Motor neuron (in vitro differentiated cells): ENCODE results near the gene PIGR. TPM values are rescaled to one million over a fixed set of nuclear protein-coding genes. Genes with fewer than 3 reads are reported as not detected.
A peak's percentile ranks its signal among the peaks of the same experiment; 100 is the strongest.

ENCODE experiments used
- ATAC-seq, 8 experiments: fragments of 200-7000 bp; cut with Tn5 transposase; replicated peaks in 6 of 8; 2 replicates each; pipeline ENCODE4 v1.8.0; 2021; ENCODE audit warnings: mild to moderate bottlenecking in 8 of 8, moderate library complexity in 8 of 8
- H3K27ac ChIP-seq, 2 donors: fragments of 250-450 bp; sonication (Bioruptor Pico); 2 replicates each; pipeline ENCODE4 v1.9.0; 2021; ENCODE audit warnings: antibody characterized with exemption in 2 of 2, mild to moderate bottlenecking in 2 of 2, moderate library complexity in 1 of 2
- H3K4me1 ChIP-seq, 2 donors: fragments of 250-450 bp; sonication (Bioruptor Pico); replicated peaks in 1 of 2; 2 replicates each; pipeline ENCODE4 v1.6.1; 2021; ENCODE audit warnings: antibody characterized with exemption in 2 of 2, mild to moderate bottlenecking in 2 of 2, moderate library complexity in 1 of 2
- H3K4me3 ChIP-seq, 5 donors: fragments of 250-450 bp; sonication (Bioruptor Pico); 2 replicates each; pipeline ENCODE4 v1.9.0; 2021; ENCODE audit warnings: antibody characterized with exemption in 5 of 5, mild to moderate bottlenecking in 5 of 5, moderate library complexity in 4 of 5
- WGBS, 10 experiments: fragments of 450-650 bp; shearing (Covaris generic); methylation state at CpG; one replicate each; pipeline ENCODE4 v1.0.0; 2022; 5-methylcytosine and 5-hydroxymethylcytosine counted together
- in situ Hi-C, 9 experiments: fragments of 400-800 bp; cut with MboI; loops; one replicate each; pipeline ENCODE4 v1.15.0; 2021; ENCODE audit warnings: low sequenced_read_pairs in 9 of 9, low pct_unique_long_range_greater_than_20kb in 2 of 9; ENCODE audit not compliant: unreplicated experiment in 9 of 9
- total RNA-seq, 8 experiments: library from RNA; unstranded; fragments of 300-600 nt; gene quantifications; 2 replicates each; pipeline versions ENCODE4 v1.2.3 to v1.2.4, GENCODE V29; 2022

Gene PIGR
- total RNA-seq, 8 experiments from 2014 or later: 0.04 to 0.47 (median 0.14) TPM; not detected in 4

- 68 to 100% (median 96%) methylated on average over 1 to 4 of the region's 4 CpGs; no CpG with 5 or more reads in 2 of the 10 experiments for WGBS, 10 experiments
- no peak for ATAC-seq
- Histone ChIP-seq H3K27ac (no peak overlapping the region), H3K4me1 (no peaks in the 10 kb centered on the region), H3K4me3 (no peak overlapping the region)
- in situ Hi-C loops: no loop called here
Observed at GRCh38 chr1:206887701-206888100, 58.6 kb downstream of the PIGR start.

DNA sequence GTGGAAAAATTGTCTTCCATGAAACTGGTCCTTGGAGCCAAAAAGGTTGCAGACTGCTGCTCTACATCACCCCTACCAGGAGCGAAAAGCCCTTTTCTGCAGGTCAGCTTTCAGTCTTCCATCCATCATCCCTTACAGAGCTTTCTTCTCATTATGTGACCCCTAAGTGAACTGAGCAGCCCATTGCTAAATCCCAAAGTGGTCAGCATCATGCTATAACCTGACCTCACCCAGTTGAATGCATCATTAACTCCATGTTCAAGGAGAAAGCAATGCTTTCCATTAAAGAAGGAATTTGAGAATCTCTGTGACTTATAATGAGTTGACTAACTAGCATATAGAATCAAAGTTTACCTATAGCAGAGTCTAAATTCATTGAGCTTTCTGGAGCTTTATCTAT is 59.4 kb downstream of the PIGR start:
- ATAC-seq: no peak
- Histone ChIP-seq H3K4me1 (no peaks in the 10 kb centered on the region), H3K4me3 (no peak overlapping the region), H3K27ac (no peak overlapping the region)
- whole genome bisulfite sequencing, 10 experiments: 50 to 100% (median 100%) methylated on average over 1 of the region's 1 CpG; no CpG with 5 or more reads in 1 of the 10 experiments
- in situ Hi-C loops: no loop called here

DNA sequence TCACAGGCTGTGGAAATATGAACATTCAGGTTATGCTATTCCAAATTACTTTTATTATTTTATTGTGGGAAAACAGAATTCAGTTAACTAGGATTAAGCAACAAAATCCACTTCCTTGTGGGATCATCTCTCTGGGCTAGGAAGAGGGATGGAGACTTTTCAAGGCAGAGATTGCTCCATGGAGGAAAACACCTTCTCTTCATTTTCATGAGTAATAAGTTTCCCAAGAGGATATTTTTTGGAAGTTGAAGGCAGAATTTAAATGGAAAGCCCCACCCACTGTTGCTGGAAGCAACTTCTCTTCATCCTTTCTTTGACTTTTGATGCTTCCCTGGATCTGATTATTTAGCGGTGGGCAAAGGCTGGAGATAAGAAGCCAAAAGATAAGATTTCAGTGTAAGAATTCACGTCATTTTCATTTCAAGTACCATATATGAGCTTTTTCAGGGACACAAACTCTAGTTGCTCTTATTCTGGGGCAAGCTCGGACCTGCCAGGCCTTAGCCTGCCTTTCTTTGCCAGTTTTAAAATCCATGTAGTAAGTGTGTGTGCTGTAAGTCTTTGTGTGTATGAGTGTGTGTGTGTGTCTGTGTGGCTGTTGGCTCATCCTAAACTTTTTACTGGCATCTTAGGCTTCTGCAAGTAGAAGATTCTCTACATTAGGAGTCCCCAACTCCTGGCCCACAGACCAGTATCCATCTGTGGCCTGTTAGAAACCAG is 60.8 kb downstream of the PIGR start:
- H3K4me3 ChIP-seq: no peak overlapping the region
- ATAC-seq: peak in 1 of 8 experiments; percentile 28
- H3K4me1 ChIP-seq: no peaks in the 10 kb centered on the region
- H3K27ac ChIP-seq: no peak overlapping the region
- in situ Hi-C loops: no loop called here
- WGBS, 10 experiments: 0 to 100% (median 87%) methylated on average over 1 to 3 of the region's 3 CpGs; no CpG with 5 or more reads in 1 of the 10 experiments

DNA sequence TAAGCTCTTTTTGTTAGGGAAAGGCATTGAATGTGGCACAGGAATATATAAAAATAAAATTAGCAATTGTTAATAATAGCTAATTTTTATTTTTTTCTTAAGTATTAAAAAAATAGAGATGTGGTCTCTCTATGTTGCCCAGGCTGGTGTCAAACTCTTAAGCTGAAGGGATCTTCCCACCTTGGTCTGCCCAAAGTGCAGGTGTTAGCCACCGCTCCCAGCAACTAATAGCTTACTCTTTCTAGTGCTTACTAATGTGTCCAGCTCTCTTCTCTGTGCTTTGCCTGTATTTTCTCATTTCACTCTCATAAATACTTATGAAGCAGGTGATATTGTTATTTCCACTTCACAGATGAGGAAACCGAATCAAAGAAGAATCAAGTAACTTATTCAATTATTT is 62.4 kb downstream of the PIGR start:
- 27 to 100% (median 83%) methylated on average over 1 to 2 of the region's 2 CpGs; no CpG with 5 or more reads in 2 of the 10 experiments for WGBS, 10 experiments
- ATAC-seq: no peak
- in situ Hi-C loops: no loop called here
- no peak overlapping the region for H3K4me3 ChIP-seq
- H3K4me1 ChIP-seq: no peaks in the 10 kb centered on the region
- H3K27ac ChIP-seq: no peak overlapping the region

- H3K4me3 ChIP-seq: no peak overlapping the region
- in situ Hi-C loops: no loop called here
- H3K27ac ChIP-seq: no peak overlapping the region
- WGBS, 10 experiments: 82 to 100% (median 87%) methylated on average over 1 of the region's 1 CpG
- H3K4me1 ChIP-seq: no peaks in the 10 kb centered on the region
- ATAC-seq: no peak
Observed at GRCh38 chr1:206883160-206883559, 63.1 kb downstream of the PIGR start.

DNA sequence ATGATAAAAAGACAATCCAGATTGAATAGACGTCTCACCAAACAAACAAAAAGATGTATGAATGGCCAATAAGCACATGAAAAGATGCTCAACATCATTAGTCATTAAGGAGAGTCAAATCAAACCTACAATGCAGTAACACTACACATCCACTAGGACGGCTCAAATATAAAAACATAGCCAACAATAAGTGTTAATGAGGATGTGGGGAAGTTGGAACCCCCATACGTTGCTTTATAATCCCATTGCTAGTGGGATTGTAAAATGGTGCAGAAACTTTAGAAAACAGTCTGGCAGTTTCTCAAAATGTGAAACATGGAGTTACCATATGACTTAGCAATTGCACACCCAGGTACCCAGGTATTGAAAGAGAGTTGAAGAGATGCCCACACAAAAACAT is 63.7 kb downstream of the PIGR start:
- Histone ChIP-seq H3K4me3 (no peak overlapping the region), H3K27ac (no peak overlapping the region), H3K4me1 (no peaks in the 10 kb centered on the region)
- in situ Hi-C loops: no loop called here
- WGBS, 10 experiments: 50 to 88% (median 60%) methylated on average over 1 to 3 of the region's 3 CpGs; no CpG with 5 or more reads in 2 of the 10 experiments
- no peak for ATAC-seq

DNA sequence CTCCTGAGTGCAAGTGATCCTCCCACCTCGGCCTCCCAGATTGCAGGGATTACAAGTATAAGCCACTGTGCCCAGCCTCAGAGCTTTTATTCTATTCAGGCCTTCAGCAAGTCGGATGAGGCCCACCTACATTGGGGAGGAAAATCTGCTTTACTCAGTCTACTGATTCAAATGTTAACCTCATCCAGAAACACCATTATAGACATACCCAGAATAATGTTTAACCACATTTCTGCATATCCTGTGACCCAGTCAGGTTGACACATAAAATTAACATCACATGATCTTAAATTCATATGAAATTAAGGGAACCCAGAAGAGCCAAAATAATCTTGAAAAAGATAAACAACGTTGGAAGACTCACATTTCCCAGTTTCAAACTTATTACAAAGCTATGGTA is 66.0 kb downstream of the PIGR start:
- in situ Hi-C loops: no loop called here
- Histone ChIP-seq H3K4me1 (no peaks in the 10 kb centered on the region), H3K27ac (no peak overlapping the region), H3K4me3 (no peak overlapping the region)
- peak in 2 of 8 experiments; percentile 71 to 73 for ATAC-seq
- 0 to 64% (median 50%) methylated on average over 1 to 3 of the region's 3 CpGs for WGBS, 10 experiments

Other genes with a start within 250 kb of the PIGR start
- 1 to 10 TPM in 1 of 8 experiments, under 1 TPM in 4, not detected in 3; 0.27 to 2.5 (median 0.81) TPM for gene IL19, start 175.7 kb downstream of the PIGR start, total RNA-seq
- gene IL10, start 174.0 kb downstream of the PIGR start, total RNA-seq: under 1 TPM in 3 of 8 experiments, not detected in 5; 0.27 to 0.66 (median 0.46) TPM
- gene IL20, start 80.8 kb downstream of the PIGR start, total RNA-seq: under 1 TPM in 1 of 8 experiments, not detected in 7; 0.25 TPM
- under 1 TPM in 2 of 8 experiments, not detected in 6; 0.17 to 0.38 TPM for gene IL24, start 49.0 kb downstream of the PIGR start, total RNA-seq
- gene FCMR, start 24.5 kb downstream of the PIGR start, total RNA-seq: 1 to 10 TPM in 2 of 8 experiments, under 1 TPM in 2, not detected in 4; 0.49 to 2.0 (median 0.99) TPM
- gene FCAMR, start 24.0 kb upstream of the PIGR start, total RNA-seq: 1 to 10 TPM in 2 of 8 experiments, under 1 TPM in 3, not detected in 3; 0.31 to 1.9 (median 0.46) TPM
- under 1 TPM in 7 of 8 experiments, not detected in 1; 0.07 to 0.52 (median 0.17) TPM for gene C1orf116, start 86.3 kb upstream of the PIGR start, total RNA-seq
- 10 to 100 TPM in 5 of 8 experiments, 1 to 10 TPM in 3; 5.9 to 31.6 (median 17.3) TPM for gene YOD1, start 104.7 kb upstream of the PIGR start, total RNA-seq
- 10 to 100 TPM in 2 of 8 experiments, 1 to 10 TPM in 6; 4.1 to 13.4 (median 6.8) TPM for gene PFKFB2, start 106.8 kb upstream of the PIGR start, total RNA-seq
- 1 to 10 TPM in 1 of 8 experiments, under 1 TPM in 2, not detected in 5; 0.21 to 1.7 (median 0.81) TPM for gene C4BPB, start 142.4 kb upstream of the PIGR start, total RNA-seq
- gene C4BPA, start 157.8 kb upstream of the PIGR start, total RNA-seq: 1 to 10 TPM in 1 of 8 experiments, not detected in 7; 2.3 TPM